ENCODE measurements around the gene ANXA3. TPM values are rescaled to one million over a fixed set of nuclear protein-coding genes. Genes with fewer than 3 reads are reported as not detected.
A peak's percentile ranks its signal among the peaks of the same experiment; 100 is the strongest.

ANXA3 gene
- total and polyA plus RNA-seq, 2 donors from 2014 or later, result 33.7 to 79.9 TPM

DNA sequence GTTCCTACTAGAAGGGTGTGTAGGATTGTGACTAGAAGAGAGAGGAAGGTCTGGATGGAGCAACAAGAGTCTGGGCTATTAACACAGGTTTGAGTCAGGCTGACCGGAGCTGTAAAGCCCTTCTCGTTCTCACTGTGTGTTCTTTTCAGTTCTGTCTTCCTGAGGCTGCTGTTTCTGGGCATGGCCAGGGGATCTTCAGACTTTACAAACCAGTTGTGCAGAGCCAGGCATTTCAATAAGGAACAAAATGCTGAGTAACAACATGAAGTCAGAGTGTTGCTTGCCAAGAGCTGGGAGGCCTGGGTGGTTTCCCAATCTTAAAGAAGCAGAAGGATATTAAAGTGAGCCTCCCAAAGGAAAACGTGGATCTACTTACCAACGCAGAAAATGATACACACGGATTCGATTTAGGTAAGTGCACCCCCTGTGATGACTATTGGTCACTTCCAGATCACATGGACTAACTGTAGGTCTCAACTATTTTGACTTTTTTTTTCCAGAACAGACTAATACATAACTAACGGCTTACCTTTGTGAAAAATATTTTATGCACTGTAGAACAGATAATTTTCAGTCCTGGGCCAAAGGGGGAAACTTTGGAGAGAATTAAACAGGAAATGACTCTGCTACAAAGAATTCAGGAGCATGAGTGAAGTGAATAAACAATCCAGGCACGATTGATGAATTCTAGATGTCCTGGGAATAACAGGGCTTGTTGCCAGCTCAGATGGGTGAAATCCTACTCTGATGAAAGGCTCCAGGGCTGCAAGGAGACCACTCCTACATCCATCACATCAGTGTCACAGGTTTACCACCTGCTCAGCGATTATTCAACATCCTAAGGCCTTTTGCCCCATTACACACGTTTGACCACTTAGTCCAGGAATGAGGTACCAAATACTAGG, 94.5 kb downstream of the ANXA3 start:
- peak overlapping the region in 2 of 3 donors; percentile 26 to 34 for H3K4me3 ChIP-seq (ENCODE audit: low read length in 3 of 3)
- TF ChIP-seq, protein P1, sequence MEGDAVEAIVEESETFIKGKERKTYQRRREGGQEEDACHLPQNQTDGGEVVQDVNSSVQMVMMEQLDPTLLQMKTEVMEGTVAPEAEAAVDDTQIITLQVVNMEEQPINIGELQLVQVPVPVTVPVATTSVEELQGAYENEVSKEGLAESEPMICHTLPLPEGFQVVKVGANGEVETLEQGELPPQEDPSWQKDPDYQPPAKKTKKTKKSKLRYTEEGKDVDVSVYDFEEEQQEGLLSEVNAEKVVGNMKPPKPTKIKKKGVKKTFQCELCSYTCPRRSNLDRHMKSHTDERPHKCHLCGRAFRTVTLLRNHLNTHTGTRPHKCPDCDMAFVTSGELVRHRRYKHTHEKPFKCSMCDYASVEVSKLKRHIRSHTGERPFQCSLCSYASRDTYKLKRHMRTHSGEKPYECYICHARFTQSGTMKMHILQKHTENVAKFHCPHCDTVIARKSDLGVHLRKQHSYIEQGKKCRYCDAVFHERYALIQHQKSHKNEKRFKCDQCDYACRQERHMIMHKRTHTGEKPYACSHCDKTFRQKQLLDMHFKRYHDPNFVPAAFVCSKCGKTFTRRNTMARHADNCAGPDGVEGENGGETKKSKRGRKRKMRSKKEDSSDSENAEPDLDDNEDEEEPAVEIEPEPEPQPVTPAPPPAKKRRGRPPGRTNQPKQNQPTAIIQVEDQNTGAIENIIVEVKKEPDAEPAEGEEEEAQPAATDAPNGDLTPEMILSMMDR (IDR thresholded peaks at IDR 0.05; ENCODE audit: borderline replicate concordance, extremely low read depth, insufficient read depth), result no peak
- H3K27me3 ChIP-seq (ENCODE audit: control insufficient read depth, insufficient read depth, low read length), result no peaks in the 10 kb centered on the region
- no peaks in the 10 kb centered on the region for H3K36me3 ChIP-seq (ENCODE audit: control insufficient read depth in 2 of 3, insufficient read depth in 3 of 3, low read length in 3 of 3)
- peak in 3 of 5 donors; percentile 27 to 76 (median 60) for DNase-seq
- peak overlapping the region; percentile 16 to 46 for H3K27ac ChIP-seq (ENCODE audit: low read depth in 2 of 2, low read length in 2 of 2)
- intact Hi-C loops (cut with DNase I), result no loop called here
- peaks cover 0 to 16% (median 6%) of the 10 kb centered on the region in 3 donors for H3K4me1 ChIP-seq (ENCODE audit: control insufficient read depth in 2 of 3, insufficient read depth in 2 of 3, low read depth in 1 of 3, low read length in 3 of 3)
- peak overlapping the region in 1 of 3 donors; percentile 12 for H3K9ac ChIP-seq (ENCODE audit: low read length in 3 of 3)
- peak; percentile 68 for FAIRE-seq
- H3K9me3 ChIP-seq (ENCODE audit: control insufficient read depth in 2 of 3, insufficient read depth in 1 of 3, low read length in 3 of 3), result no peaks in the 10 kb centered on the region

DNA sequence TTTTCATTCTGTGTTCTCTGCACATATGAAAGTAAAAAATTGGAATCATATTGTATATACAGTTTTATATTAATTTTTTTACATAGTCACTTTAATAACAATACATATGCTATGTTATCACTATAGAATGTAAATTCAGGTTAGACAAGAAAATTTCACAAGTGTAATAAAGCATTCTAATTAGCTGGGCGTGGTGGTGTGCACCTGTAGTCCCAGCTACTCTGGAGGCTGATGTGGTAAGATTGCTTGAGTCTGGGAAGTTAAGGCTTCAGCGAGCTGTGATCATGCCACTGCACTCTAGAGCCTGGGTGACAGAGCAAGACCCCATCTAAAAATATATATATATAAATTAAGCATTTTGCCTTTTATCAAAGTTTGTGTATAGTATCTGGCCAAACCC, 95.7 kb downstream of the ANXA3 start:
- Histone ChIP-seq H3K27ac (ENCODE audit: low read depth in 2 of 2, low read length in 2 of 2) (no peak overlapping the region), H3K9me3 (ENCODE audit: control insufficient read depth in 2 of 3, insufficient read depth in 1 of 3, low read length in 3 of 3) (no peaks in the 10 kb centered on the region), H3K27me3 (ENCODE audit: control insufficient read depth, insufficient read depth, low read length) (no peaks in the 10 kb centered on the region), H3K9ac (ENCODE audit: low read length in 3 of 3) (no peak overlapping the region), H3K4me1 (ENCODE audit: control insufficient read depth in 2 of 3, insufficient read depth in 2 of 3, low read depth in 1 of 3, low read length in 3 of 3) (peaks cover 0 to 16% (median 6%) of the 10 kb centered on the region in 3 donors), H3K4me3 (ENCODE audit: low read length in 3 of 3) (no peak overlapping the region), H3K36me3 (ENCODE audit: control insufficient read depth in 2 of 3, insufficient read depth in 3 of 3, low read length in 3 of 3) (no peaks in the 10 kb centered on the region)
- intact Hi-C loops (cut with DNase I), result no loop called here
- TF ChIP-seq, protein P1 (IDR thresholded peaks at IDR 0.05; ENCODE audit: borderline replicate concordance, extremely low read depth, insufficient read depth), result no peak
- DNase-seq (no peak), FAIRE-seq (no peak)

DNA sequence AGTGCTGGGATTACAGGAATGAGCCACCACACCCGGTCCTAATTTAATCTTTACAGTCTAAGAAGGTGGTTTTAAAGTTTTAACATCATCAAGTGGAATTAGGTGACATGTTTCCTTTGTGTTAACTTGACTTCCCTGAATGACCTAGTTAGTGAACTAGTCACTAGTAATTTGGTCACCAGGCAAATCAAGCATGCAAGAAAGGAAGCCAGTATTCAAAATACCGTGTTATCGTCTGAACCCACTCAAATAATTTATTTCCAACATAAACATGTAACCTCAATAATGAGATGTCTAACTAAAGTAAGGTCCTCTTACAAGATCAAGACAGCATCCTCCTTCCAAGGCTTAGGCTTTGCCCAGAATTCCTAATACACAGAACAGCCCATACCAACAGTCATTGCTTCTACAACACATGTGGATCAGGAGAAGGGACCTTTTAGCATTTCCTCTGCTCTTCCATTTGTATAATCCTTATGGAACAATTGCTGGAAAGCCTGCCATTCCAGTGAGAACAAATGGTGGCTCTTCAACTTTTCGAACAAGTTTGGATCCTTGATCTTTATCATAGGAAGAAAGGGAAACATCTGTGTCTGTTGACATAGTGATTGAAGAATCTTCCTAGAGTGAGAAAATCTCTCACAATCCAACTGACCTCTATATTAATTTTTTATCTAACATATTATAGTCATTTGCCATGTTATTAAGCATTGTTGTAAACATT, 97.2 kb downstream of the ANXA3 start:
- Histone ChIP-seq H3K27me3 (ENCODE audit: control insufficient read depth, insufficient read depth, low read length) (no peaks in the 10 kb centered on the region), H3K9ac (ENCODE audit: low read length in 3 of 3) (no peak overlapping the region), H3K36me3 (ENCODE audit: control insufficient read depth in 2 of 3, insufficient read depth in 3 of 3, low read length in 3 of 3) (no peaks in the 10 kb centered on the region), H3K4me3 (ENCODE audit: low read length in 3 of 3) (no peak overlapping the region), H3K27ac (ENCODE audit: low read depth in 2 of 2, low read length in 2 of 2) (no peak overlapping the region), H3K4me1 (ENCODE audit: control insufficient read depth in 2 of 3, insufficient read depth in 2 of 3, low read depth in 1 of 3, low read length in 3 of 3) (peaks cover 0 to 16% (median 6%) of the 10 kb centered on the region in 3 donors), H3K9me3 (ENCODE audit: control insufficient read depth in 2 of 3, insufficient read depth in 1 of 3, low read length in 3 of 3) (no peaks in the 10 kb centered on the region)
- TF ChIP-seq, protein P1 (IDR thresholded peaks at IDR 0.05; ENCODE audit: borderline replicate concordance, extremely low read depth, insufficient read depth), result no peak
- no peak for FAIRE-seq
- no peak for DNase-seq
- intact Hi-C loops (cut with DNase I), result no loop called here

All from kidney (tissue), 14 donors.